Trophoblast cell (in vitro differentiated cells and primary cell): ENCODE measurements around the gene HUS1.
A peak's percentile ranks its signal among the peaks of the same experiment; 100 is the strongest.
"Not testable (repeated sequence)": the region's sequence is repeated elsewhere in the genome, so short reads cannot be mapped to it uniquely, and the experiment has no call there.

Experiments used
- DNase-seq, 2 donors: peaks; one replicate each; pipeline ENCODE4 v3.0.0-alpha.2; 2016
- H2AFZ ChIP-seq: 2 replicates; pipeline ENCODE4 v1.6.1; 2013; ENCODE audit warnings: low read length, moderate library complexity, mild to moderate bottlenecking; ENCODE audit not compliant: insufficient read depth, poor library complexity
- H2AK5ac ChIP-seq: 2 replicates; pipeline ENCODE4 v1.6.1; 2013; ENCODE audit warnings: mild to moderate bottlenecking, low read length
- H2BK120ac ChIP-seq: 2 replicates; pipeline ENCODE4 v1.6.1; 2013; ENCODE audit warnings: low read length, mild to moderate bottlenecking, moderate library complexity; ENCODE audit not compliant: insufficient read depth, poor library complexity
- H2BK12ac ChIP-seq: 2 replicates; pipeline ENCODE4 v1.6.1; 2013; ENCODE audit warnings: mild to moderate bottlenecking, low read length, moderate library complexity
- H2BK5ac ChIP-seq: 2 replicates; pipeline ENCODE4 v1.6.1; 2013; ENCODE audit warnings: low read length, low read depth, moderate library complexity, mild to moderate bottlenecking; ENCODE audit not compliant: poor library complexity
- H3K14ac ChIP-seq: 2 replicates; pipeline ENCODE4 v1.6.1; 2013; ENCODE audit warnings: mild to moderate bottlenecking, low read length
- H3K18ac ChIP-seq: 2 replicates; pipeline ENCODE4 v1.6.1; 2013; ENCODE audit warnings: mild to moderate bottlenecking, low read length
- H3K23ac ChIP-seq: 2 replicates; pipeline ENCODE4 v1.6.1; 2013; ENCODE audit warnings: low read length
- H3K27ac ChIP-seq: 2 replicates; pipeline ENCODE4 v1.5.1; 2013; ENCODE audit warnings: low read depth, mild to moderate bottlenecking, inconsistent platforms, low read length, moderate library complexity
- H3K27me3 ChIP-seq: 2 replicates; pipeline ENCODE4 v1.6.1; 2013; ENCODE audit warnings: inconsistent platforms, mild to moderate bottlenecking, low read length, moderate library complexity; ENCODE audit not compliant: insufficient read depth
- H3K36me3 ChIP-seq, 2 experiments: 1 replicate in 1 of 2; 2 replicates in 1 of 2; pipeline ENCODE4 v1.6.1; 2013; ENCODE audit warnings: low read length in 2 of 2, mild to moderate bottlenecking in 2 of 2, moderate library complexity in 1 of 2; ENCODE audit not compliant: insufficient read depth in 2 of 2, control insufficient read depth in 1 of 2
- H3K4ac ChIP-seq: 2 replicates; pipeline ENCODE4 v1.6.1; 2013; ENCODE audit warnings: low read depth, mild to moderate bottlenecking, low read length, moderate library complexity
- H3K4me1 ChIP-seq, 2 experiments: 1 replicate in 1 of 2; 2 replicates in 1 of 2; pipeline ENCODE4 v1.6.1; 2013; ENCODE audit warnings: low read length in 2 of 2, mild to moderate bottlenecking in 2 of 2, moderate library complexity in 1 of 2; ENCODE audit not compliant: insufficient read depth in 2 of 2, control insufficient read depth in 1 of 2
- H3K4me2 ChIP-seq: 2 replicates; pipeline ENCODE4 v1.6.1; 2013; ENCODE audit warnings: inconsistent platforms, mild to moderate bottlenecking, low read length, moderate library complexity
- H3K4me3 ChIP-seq: 2 replicates; pipeline ENCODE4 v1.5.1; 2013; ENCODE audit warnings: mild to moderate bottlenecking, low read depth, low read length, inconsistent platforms
- H3K79me1 ChIP-seq: one replicate; pipeline ENCODE4 v1.6.1; 2013; ENCODE audit warnings: low read length
- H3K79me2 ChIP-seq: 2 replicates; pipeline ENCODE4 v1.6.1; 2013; ENCODE audit warnings: low read length, mild to moderate bottlenecking; ENCODE audit not compliant: control insufficient read depth, insufficient read depth, poor library complexity
- H3K9ac ChIP-seq: 2 replicates; pipeline ENCODE4 v1.6.1; 2013; ENCODE audit warnings: mild to moderate bottlenecking, low read length
- H3K9me3 ChIP-seq: 2 replicates; pipeline ENCODE4 v1.6.1; 2013; ENCODE audit warnings: low read depth, mild to moderate bottlenecking, control low read depth, inconsistent platforms, low read length; ENCODE audit not compliant: insufficient read depth
- H4K12ac ChIP-seq: 2 replicates; pipeline ENCODE4 v1.6.1; 2013; ENCODE audit warnings: low read depth, mild to moderate bottlenecking, low read length, moderate library complexity
- H4K8ac ChIP-seq: 2 replicates; pipeline ENCODE4 v1.6.1; 2013; ENCODE audit warnings: low read depth, mild to moderate bottlenecking, low read length, moderate library complexity
- H4K91ac ChIP-seq: one replicate; pipeline ENCODE4 v1.6.1; 2013; ENCODE audit warnings: low read depth, mild to moderate bottlenecking, low read length, moderate library complexity
- WGBS: extraction: QIAGEN DNeasy Blood & Tissue Kit; methylation state at CpG from one replicate; pipeline ENCODE4 v1.1.7; 2013; ENCODE audit warnings: missing lambda C conversion rate; ENCODE audit not compliant: insufficient read length, insufficient coverage; ENCODE audit errors: extremely low coverage; 5-methylcytosine and 5-hydroxymethylcytosine counted together

HUS1 gene

GRCh38 chr7:47924266-47924665 is 55.1 kb downstream of the HUS1 start:
- Histone ChIP-seq H2AFZ (no peak overlapping the region), H2BK120ac (no peak overlapping the region), H3K36me3 (no peaks in the 10 kb centered on the region), H2BK12ac (no peak overlapping the region), H4K8ac (no peak overlapping the region), H3K18ac (no peak overlapping the region), H3K9me3 (peaks cover 4% of the 10 kb centered on the region), H3K4me3 (no peak overlapping the region), H3K9ac (no peak overlapping the region), H2BK5ac (no peak overlapping the region), H4K91ac (no peak overlapping the region), H4K12ac (no peak overlapping the region), H3K4ac (no peak overlapping the region), H3K14ac (no peak overlapping the region), H3K27me3 (no peaks in the 10 kb centered on the region), H3K79me2 (no peaks in the 10 kb centered on the region), H3K23ac (no peak overlapping the region), H3K4me2 (no peak overlapping the region), H3K27ac (no peak overlapping the region), H3K4me1 (no peaks in the 10 kb centered on the region), H3K79me1 (no peaks in the 10 kb centered on the region), H2AK5ac (no peak overlapping the region)
- WGBS = no CpG with 5 or more reads among the region's 2 CpGs
- DNase-seq = peak; percentile 36 to 74

- not testable (repeated sequence) for H3K23ac ChIP-seq, H3K27me3 ChIP-seq, H3K36me3 ChIP-seq, H3K27ac ChIP-seq, H2BK12ac ChIP-seq, H3K14ac ChIP-seq, H3K79me2 ChIP-seq, H2BK5ac ChIP-seq, H3K4me1 ChIP-seq, H4K91ac ChIP-seq, H3K4me2 ChIP-seq, H3K4me3 ChIP-seq, H4K8ac ChIP-seq, H3K4ac ChIP-seq, H2BK120ac ChIP-seq, H2AK5ac ChIP-seq, DNase-seq, H3K18ac ChIP-seq, H2AFZ ChIP-seq, H3K9me3 ChIP-seq, H3K79me1 ChIP-seq, H3K9ac ChIP-seq, H4K12ac ChIP-seq
- WGBS = no CpG with 5 or more reads among the region's 8 CpGs
Observed at GRCh38 chr7:47923081-47923875, 56.1 kb downstream of the HUS1 start.

GRCh38 chr7:47916514-47916913 is 62.9 kb downstream of the HUS1 start:
- WGBS = no CpG with 5 or more reads among the region's 1 CpG
- H3K4me3 ChIP-seq, H3K4me2 ChIP-seq, H3K79me2 ChIP-seq, H3K18ac ChIP-seq, H4K8ac ChIP-seq, H3K14ac ChIP-seq, H3K4ac ChIP-seq, H3K23ac ChIP-seq, H3K27me3 ChIP-seq, H2AK5ac ChIP-seq, H3K9me3 ChIP-seq, H2BK120ac ChIP-seq, H3K36me3 ChIP-seq, H2BK12ac ChIP-seq, H3K79me1 ChIP-seq, H2AFZ ChIP-seq, H3K9ac ChIP-seq, H3K27ac ChIP-seq, H3K4me1 ChIP-seq, H4K12ac ChIP-seq, H2BK5ac ChIP-seq, H4K91ac ChIP-seq: not testable (repeated sequence)
- DNase-seq = peak; percentile 29 to 62

- Histone ChIP-seq H3K36me3 (no peaks in the 10 kb centered on the region), H3K4me2 (no peak overlapping the region), H2AFZ (no peak overlapping the region), H2BK5ac (no peak overlapping the region), H3K79me2 (no peaks in the 10 kb centered on the region), H3K27ac (no peak overlapping the region), H3K18ac (no peak overlapping the region), H3K4ac (no peak overlapping the region), H2BK12ac (no peak overlapping the region), H3K9me3 (no peaks in the 10 kb centered on the region), H3K27me3 (no peaks in the 10 kb centered on the region), H4K8ac (no peak overlapping the region), H2BK120ac (no peak overlapping the region), H3K23ac (no peak overlapping the region), H4K12ac (no peak overlapping the region), H3K9ac (no peak overlapping the region), H4K91ac (no peak overlapping the region), H3K79me1 (no peaks in the 10 kb centered on the region), H3K4me3 (no peak overlapping the region), H3K4me1 (peaks cover 3 to 6% of the 10 kb centered on the region in 2 experiments), H3K14ac (no peak overlapping the region), H2AK5ac (no peak overlapping the region)
- no CpG with 5 or more reads among the region's 2 CpGs for WGBS
- DNase-seq = no peak
Observed at GRCh38 chr7:47915616-47915976, 63.8 kb downstream of the HUS1 start.
